Superior temporal gyrus (tissue), 1 donor: Measurements from ENCODE around the gene DRG2.
A peak's percentile ranks its signal among the peaks of the same experiment; 100 is the strongest.

Source experiments
- DNase-seq: peaks from one replicate; pipeline ENCODE4 v3.0.0-alpha.2; 2016; ENCODE audit errors: extremely low spot score

Gene DRG2

DNA sequence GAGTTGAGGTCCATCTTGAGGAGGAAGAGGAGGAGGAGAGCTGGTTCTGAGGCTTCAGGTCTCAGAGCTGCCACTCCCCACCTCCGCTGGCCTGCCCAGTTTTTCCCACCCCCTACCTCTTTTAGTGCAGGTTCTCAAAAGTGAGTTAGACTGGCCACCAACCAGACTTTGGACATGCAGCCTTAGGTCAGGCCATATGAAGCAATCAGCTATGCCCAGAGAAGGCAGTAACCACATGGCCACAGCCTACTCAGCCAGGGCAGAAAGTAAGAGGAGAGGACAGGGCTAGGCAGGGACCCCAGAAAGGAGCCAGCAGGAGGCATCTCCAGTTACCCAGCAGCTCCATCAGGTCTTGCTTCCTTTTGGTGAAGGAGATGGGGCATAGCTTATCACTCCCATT, 29.8 kb downstream of the DRG2 start:
- DNase-seq = no peak

DNA sequence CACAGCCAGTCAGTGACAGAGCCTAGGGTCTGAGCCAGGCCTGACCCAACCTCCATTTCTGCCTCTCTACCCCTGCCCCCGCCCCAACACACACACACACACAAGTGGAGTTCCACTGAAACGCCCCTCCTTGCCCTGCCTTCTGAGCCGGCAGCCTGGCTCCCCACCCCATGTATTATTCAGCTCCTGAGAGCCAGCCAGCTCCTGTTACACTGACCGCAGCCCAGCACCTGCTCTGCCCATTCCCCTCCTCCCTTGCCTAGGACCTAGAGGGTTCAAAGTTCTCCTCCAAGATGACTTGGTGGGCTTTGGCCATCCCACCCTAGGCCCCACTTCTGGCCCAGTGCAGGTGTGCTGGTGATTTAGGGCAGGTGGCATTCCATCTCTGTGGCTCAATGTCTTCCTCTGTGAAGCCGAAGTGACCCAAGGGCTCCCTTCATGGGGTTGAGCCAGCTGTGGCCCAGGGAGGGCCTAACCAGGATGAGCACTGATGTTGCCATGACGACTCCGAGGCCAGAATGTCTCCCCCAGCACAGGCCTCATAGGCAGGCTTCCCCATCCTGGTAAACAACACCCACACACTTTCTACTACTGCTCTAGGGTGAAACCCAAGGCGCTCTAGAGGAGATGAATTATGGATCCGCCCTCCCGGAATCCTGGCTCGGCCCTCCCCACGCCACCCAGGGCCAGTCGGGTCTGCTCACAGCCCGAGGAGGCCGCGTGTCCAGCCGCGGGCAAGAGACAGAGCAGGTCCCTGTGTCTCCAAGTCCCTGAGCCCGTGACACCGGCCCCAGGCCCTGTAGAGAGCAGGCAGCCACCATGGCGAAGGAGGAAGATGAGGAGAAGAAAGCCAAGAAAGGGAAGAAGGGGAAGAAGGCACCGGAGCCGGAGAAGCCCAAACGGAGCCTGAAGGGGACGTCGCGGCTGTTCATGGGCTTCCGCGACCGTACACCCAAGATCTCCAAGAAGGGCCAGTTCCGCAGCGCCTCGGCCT, 30.5 kb downstream of the DRG2 start:
- DNase-seq = no peak

DNA sequence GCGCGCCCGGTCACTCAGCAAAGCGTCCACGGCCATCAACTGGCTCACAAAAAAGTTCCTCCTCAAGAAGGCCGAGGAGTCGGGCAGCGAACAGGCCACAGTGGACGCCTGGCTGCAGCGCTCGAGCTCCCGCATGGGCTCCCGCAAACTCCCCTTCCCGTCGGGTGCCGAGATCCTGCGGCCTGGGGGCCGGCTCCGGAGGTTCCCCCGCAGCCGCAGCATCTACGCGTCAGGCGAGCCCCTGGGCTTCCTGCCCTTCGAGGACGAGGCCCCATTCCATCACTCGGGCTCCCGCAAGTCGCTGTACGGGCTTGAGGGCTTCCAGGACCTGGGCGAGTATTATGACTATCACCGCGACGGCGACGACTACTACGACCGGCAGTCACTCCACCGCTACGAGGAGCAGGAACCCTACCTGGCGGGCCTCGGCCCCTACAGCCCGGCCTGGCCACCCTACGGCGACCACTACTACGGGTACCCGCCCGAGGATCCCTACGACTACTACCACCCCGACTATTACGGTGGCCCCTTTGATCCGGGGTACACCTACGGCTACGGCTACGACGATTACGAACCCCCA, 31.5 kb downstream of the DRG2 start:
- no peak for DNase-seq

DNA sequence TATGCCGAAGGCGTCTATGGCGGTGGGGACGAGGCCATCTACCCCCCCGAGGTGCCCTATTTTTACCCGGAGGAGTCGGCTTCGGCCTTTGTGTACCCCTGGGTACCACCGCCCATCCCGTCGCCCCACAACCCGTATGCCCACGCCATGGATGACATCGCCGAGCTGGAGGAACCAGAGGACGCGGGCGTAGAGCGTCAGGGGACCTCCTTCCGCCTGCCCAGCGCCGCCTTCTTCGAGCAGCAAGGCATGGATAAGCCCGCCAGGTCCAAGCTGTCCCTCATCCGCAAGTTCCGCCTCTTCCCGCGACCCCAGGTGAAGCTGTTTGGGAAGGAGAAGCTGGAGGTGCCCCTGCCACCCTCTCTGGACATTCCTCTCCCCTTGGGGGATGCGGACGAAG, 32.2 kb downstream of the DRG2 start:
- no peak for DNase-seq

DNA sequence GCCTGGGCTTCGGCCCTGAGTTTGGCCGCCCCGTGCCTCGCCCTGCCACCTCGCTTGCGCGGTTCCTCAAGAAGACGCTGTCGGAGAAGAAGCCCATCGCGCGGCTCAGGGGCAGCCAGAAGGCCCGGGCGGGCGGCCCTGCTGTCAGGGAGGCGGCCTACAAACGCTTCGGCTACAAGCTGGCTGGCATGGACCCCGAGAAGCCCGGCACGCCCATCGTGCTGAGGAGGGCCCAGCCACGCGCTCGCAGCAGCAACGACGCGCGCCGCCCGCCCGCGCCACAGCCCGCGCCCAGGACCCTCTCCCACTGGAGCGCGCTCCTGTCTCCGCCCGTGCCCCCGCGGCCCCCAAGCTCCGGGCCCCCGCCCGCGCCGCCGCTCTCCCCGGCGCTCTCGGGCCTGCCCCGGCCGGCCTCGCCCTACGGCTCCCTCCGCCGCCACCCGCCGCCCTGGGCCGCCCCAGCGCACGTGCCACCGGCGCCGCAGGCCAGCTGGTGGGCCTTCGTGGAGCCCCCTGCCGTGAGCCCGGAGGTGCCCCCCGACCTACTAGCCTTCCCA, 32.8 kb downstream of the DRG2 start:
- DNase-seq = no peak

DNA sequence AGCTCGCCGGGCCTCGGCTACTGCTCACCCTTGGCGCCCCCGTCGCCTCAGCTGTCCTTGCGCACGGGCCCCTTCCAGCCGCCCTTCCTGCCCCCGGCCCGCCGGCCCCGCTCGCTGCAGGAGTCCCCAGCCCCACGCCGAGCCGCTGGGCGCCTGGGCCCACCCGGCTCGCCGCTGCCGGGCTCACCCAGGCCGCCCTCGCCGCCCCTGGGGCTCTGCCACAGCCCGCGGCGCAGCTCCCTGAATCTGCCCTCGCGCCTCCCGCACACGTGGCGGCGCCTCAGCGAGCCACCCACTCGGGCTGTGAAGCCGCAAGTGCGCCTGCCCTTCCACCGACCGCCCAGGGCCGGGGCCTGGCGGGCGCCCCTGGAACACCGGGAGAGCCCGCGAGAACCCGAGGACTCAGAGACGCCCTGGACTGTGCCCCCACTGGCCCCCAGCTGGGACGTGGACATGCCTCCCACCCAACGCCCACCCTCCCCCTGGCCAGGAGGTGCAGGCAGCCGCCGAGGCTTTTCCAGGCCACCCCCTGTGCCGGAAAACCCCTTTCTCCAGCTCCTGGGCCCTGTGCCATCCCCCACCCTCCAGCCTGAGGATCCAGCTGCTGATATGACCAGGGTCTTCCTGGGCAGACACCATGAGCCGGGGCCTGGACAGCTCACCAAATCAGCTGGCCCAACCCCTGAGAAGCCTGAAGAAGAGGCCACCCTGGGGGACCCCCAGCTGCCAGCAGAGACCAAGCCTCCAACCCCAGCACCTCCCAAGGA, 33.6 kb downstream of the DRG2 start:
- DNase-seq = no peak

DNA sequence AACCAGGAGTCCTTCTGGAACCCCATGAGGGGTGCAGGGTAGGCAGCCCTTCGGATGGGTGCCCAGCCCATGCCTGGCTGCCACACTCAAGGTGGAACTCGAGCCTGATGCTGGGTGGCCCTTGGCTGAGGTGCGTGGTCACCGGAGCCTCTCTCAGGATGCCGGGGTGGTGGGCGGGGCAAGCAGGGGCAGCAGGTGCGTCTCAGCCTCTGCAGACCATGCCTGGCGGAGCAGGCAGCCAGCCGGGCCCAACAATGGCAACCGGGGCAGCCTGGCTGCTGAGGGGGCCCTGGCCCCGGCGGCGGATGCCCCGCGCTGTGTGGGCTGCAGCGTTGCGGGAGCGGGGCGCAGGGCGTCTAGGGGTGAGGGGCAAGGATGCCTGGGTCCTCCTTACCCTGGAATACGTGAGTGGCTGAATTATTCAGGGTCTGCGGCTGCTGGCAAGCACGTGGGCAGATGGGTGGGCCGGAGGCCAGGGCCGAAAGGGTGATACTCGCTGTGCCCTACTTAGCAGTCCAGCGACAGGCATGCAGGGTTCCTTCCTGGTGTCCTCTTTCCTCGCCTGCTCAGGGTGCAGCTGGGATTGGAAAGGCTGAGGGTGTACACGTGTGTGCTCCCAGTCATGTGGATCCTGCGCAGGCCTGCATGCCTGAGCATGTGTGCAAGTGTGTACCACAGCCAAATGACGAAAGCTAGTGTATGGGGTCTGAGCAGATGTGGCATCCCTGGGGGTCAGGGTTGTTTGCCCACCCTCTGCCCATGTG, 35.4 kb downstream of the DRG2 start:
- DNase-seq = no peak

DNA sequence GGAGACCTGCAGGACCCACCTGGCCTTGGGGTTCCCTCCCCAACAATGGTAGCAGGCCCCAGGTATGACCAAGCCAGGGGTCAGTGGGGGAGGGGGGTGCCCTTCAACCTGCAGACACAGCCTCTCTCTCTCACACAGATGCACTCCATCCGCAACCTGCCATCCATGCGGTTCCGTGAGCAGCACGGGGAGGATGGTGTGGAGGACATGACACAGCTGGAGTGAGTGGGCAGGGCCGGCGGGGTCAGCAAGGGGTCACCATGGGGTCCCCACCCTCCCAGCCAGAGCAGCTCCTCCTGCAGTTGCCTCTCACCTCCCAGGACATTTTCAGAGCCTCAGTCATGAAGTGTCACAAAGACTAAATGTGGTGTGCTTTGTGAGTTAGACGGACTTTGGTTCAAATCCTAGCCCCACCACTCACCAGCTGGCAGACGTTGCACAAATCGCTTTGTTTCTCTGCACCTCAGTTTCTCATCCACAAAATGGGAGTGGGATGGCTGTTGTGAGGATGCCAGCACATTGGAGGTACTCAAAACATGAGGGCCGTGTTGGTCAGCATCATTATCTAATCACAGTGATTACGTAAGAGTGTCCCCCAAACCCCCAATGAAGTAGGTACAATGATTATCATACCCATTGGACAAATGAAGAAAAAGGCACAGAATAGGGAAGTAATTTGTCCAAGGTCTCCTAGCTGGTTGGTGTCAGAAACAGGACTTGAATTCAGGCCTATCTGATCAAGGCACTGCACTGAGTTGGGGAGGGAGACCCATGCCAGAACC, 36.8 kb downstream of the DRG2 start:
- DNase-seq = no peak

DNA sequence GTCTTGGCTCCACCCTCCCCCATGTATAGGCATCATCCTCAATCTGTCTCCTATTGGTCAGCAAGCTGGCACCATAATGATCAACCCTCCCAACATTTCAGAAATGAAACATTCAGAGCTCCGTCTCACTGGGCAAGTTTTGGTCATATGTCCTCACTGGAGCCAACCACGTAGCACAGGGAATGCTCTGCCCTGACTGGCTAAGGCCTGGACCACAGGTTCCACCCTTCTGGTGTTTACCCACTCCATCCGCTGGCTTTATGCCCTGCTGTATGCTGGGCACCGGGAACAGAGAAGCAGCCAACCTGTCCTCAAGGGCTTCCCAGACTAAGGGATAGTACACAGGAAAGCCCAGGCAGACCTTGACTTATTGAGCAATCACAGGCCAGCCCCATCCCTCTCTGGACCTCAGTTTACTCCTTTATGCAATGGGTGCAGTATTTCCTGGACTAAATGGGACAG, 41.3 kb downstream of the DRG2 start:
- peak; percentile 61 for DNase-seq

DNA sequence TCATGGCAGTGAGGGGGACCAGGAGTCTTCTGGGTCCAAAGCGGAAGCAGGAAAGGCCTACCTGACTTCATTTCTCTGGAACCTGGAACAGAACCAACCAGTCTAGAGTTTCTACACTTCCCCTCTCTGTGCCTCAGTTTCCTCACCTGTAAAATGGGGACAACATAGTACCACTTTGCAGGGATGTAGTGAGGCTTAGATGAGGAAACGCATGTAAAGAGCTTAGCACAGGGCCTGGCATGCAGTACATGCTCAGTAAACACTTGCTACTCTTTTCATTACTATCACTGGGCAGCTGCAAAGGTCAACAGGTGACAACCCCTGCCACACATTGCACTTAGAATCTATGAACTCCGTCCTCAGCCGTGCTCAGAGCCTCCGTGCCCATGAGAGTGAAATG, 45.0 kb downstream of the DRG2 start:
- DNase-seq = no peak

DNA sequence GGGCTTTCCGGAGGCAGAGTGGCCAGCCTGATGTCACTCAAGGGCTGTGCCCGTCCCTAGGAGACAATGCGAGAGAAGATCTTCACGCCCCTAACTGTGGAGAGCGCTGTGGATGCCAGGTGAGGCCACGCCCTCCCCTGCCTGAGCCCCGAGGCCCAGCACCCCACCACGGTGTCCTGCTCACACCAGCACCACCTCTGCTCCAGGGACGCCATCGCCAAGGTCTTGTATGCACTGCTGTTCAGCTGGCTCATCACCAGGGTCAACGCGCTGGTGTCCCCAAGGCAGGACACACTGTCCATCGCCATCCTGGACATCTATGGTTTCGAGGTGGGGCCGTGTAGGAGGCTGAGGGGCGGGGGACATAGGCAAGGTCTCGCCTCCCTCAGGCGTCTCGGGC, 48.6 kb downstream of the DRG2 start:
- DNase-seq = no peak

DNA sequence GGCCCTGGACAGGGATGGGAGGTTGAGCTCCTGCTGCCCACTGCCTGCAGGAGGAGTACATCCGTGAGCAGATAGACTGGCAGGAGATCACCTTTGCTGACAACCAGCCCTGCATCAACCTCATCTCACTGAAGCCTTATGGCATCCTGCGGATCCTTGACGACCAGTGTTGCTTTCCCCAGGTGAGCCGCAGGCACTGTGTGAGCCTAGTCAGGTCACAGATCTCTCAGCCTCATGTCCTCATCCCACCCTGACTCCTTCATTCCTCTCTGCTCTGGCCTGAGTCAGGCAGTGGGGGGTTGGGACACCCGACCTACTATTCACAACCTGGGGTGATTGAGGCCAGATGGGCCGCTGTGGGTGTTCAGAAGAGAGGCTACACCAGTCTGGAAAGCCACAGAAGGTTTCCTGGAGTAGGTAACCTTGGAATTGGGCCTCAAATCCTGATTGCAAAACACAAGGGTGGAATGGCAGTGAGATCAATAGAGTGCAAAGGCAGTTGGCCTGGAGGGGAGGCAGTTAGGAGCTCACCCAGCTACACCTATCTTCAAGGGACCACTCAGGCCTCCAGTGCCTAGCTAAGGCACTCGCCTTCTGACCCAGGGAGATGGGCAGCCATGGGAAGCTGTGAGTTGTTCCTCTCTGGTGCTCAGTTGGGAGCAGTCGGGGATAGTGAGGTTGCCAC, 50.5 kb downstream of the DRG2 start:
- DNase-seq = no peak

DNA sequence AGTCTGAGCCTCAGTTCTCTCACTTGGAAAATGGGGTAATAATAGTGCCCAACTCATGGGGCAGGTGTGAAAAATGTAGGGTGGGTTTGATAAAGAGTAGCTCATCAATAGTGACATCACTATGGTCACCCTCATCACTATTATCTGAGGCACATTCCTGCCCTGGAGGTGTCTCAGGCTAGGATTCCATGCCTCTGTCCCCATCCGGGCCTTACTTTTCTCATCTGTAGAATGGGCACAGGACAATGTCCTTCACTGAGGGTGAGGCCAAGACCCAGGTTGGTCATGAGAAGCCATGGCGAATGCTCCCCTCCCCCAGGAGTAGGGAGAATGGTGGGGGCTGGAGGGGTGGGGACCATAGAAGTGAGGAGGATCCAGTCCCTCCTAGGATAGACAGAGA, 51.3 kb downstream of the DRG2 start:
- no peak for DNase-seq

DNA sequence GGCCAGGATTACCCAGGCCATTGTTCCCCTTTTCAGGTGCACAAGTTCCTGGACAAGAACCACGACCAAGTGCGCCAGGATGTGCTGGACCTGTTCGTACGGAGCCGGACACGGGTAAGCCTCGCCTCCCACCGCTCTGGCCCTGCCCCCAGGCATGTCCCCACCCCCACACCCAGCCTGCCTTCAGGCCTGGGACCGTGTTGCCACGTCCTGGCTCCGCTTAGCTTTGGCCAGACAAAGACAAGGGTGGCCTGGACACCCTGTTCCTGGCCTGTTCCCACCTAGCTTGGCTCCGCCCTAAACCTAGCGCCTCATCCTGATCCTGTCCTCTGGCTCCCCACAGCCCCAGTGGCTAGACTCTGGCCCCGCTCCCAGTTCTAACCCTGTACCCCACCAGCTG, 51.8 kb downstream of the DRG2 start:
- DNase-seq = no peak

DNA sequence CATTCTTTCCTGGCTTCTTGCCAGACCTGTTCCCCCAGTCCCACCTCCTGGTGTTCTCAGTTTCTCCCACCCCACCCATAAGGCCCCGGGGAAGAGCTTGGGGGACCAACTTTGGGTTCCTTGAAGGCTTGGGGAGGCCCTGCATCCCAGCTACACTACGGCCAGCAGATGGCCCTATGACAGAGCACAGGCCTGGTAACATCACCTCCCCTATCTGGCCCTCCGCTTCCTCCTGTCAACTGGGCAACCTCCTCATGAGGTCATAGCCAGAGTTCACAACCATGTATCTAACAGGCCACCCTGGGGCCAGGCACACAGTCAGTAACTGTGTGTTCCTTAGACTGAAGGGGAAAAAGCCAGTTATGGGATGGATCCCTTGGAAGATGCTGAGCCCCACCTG, 52.2 kb downstream of the DRG2 start:
- DNase-seq = no peak

DNA sequence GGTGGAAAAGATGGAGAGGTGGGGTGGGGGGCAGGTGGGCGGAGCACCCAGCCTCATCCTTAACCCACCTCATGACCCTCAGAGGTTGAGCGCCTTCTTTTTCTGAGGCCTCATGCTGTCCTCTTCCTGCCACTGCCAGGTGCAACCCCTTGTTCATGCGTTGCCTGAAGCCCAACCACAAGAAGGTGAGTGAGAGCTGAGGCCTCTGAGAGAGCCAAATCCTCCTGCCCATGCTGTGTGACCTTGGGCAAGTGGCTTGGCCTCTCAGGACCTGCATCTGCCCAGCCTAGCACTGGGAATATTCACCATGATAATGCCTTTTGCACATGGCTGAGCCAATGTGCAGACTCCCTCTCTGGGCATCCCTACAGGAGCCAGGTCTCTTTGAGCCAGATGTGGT, 52.9 kb downstream of the DRG2 start:
- DNase-seq = no peak

DNA sequence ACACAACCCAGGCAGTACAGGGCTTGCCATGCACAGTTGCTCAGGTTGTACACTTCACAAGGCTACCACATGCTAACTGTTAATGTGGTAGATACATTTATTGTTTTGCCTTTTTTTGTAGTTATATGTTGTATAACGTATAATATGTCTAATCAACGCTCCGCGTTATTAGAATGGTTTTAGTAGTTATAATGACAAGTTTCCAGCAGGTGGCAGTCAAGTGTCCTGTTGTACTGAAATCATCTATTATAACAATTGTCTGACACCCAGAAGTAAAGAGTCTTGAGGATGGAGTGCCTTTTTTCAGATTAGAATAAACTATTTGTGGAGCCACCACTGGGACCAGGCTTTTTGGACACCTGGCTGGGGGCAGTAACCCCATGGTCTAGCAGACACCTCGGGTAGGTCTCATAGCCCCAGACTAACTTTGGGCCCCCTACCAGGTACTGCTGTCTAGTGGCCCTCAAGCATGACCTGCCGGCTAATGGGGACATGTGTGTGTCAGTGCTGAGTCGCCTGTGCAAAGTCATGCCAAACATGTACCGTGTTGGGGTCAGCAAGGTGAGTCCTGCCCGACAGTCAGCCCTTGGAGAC, 53.6 kb downstream of the DRG2 start:
- peak; percentile 89 for DNase-seq

DNA sequence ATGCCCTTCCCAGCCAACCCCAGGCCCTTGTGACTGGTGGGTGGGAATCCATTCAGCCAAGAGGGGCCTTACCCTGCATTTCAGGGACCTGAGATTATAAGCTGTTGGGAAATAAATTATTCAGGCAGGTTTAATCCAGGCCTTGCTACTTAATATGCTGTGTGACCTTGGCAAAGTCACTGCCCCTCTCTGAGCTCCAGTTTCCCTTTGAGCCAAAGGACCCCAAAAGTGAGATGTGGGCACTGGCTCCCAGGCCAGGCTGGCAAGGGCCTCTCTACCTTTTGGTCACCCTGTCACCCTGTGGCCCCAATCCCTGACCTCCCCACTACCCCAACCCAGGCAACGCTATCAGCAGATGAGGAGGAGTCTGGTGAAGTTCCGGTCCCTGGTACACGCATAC, 54.7 kb downstream of the DRG2 start:
- no peak for DNase-seq

DNA sequence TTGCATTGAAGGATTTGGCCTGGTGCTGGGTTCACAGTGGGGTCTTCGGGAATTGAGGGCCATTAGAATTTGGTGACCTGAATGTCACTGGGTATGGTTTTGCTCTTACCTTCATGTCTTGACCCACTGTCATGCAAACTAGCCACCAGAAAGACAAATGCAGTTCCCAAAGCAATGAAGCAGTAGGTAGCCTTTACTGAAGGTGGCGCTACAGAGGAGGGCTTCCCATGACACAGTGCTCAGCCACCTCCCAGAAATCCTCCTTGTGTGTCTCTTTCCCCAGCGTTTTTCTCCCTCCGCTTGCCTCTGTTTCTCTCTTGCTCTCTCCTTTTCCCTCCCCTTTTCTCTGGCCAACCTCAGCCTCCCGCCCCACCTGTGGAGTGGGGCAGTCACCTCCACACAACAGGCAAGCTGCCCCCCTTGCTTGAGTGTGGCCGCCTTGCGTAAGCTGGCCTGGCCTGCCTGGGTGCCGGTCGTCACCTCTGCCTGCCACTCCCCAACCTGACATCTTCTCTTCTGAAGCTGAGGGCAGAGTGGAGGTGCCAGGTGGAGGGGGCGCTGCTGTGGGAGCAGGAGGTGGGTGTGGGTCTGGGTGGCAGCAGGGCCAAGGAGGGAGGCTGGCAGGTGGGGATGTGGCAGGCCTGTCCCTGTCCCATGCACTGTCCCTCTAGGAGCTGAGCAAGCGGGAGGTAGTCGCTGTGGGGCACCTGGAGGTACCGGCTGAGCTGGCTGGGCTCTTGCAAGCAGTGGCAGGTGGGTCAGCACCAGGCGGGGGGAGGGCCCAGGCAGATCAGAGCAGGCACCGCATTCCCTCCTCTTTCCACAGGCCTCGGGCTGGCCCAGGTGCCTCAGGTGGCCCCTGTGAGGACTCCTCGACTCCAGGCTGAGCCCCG, 55.5 kb downstream of the DRG2 start:
- no peak for DNase-seq
